ENCODE measurements around the gene ATP6V1E1.

DNA sequence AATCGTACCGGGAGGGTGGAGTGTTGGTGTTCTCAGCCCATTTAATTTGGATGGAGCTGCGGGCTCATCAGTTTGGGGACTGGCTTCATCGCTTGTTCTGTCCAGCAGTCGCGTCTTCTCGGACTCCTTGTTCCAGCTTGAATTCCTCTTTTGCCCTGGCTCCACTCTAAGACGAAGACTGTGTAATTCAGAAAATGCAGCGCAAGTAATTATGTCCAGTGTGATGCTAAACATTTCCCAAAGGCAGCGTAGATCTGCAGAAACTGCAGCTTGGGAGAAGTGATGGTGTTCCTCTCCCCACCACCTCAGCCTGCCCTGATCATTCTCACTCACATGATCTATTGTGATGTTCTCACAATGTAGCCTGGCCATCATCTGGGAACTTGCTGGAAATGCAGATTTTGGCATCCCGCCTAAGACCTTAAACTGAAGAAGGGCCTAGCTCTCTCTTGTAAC, 64.6 kb downstream of the ATP6V1E1 start:
- no peak for TF ChIP-seq CTCF (IDR thresholded peaks at IDR 0.05 in 2 of 3, conservative IDR thresholded peaks at IDR 0.05 in 1 of 3; ENCODE audit: insufficient read depth in 2 of 3, low read depth in 1 of 3, low read length in 3 of 3)
- TF ChIP-seq GTF2F1 (IDR thresholded peaks at IDR 0.05; ENCODE audit: low read depth, low read length): no peak
- TF ChIP-seq RNF2 (IDR thresholded peaks at IDR 0.05): no peak
- TF ChIP-seq RAD21 (CRISPR knock-in tag; conservative IDR thresholded peaks at IDR 0.05 in 1 of 2, IDR thresholded peaks at IDR 0.05 in 1 of 2): no peak
- no peak for TF ChIP-seq ZSCAN29 (IDR thresholded peaks at IDR 0.05)
- no peak for TF ChIP-seq POLR2A (conservative IDR thresholded peaks at IDR 0.05)
